RKO (cell line): ENCODE results near the gene BLOC1S1.

ENCODE experiments used
- DNase-seq: peaks from one replicate; pipeline ENCODE4 v3.0.0-alpha.2; 2016; ENCODE audit warnings: low spot score

BLOC1S1 gene

DNA sequence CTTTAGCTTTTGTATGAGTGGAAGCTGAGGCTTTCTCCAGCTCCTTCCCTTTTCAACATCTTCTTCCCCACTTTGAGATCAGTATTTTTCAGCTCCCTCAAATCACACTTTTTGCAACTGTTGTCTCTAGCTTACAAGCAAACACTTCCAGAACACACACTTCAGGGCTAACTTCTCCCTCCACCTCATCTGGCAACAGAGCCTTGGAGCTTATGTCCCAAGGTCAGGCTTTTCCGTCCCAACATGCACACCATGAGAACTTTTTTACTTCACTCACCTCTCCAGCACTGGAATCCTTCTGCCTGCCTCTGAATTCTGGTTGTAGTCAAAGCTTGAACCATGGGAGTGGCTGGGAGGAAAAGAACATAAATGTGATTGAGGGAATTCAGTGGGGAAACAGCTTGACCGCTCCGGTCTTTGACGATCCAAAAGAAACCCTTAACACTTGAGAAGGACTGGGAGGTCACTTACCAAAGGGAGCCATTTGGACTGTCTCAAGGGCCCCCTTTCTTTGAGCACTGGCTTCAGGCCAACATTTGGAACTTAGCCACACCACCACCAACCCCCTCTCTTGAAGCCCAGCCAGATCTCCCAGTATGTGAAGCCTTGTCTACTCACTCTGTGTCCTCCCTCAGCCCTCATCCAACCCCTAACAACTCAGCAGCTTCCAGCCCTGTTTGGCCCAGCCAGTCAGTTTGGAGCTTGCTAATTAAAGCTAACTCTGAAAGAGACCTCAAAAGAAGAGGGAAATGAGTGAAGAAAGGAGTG lies 3.9 kb upstream of the BLOC1S1 start:
- DNase-seq: no peak

DNA sequence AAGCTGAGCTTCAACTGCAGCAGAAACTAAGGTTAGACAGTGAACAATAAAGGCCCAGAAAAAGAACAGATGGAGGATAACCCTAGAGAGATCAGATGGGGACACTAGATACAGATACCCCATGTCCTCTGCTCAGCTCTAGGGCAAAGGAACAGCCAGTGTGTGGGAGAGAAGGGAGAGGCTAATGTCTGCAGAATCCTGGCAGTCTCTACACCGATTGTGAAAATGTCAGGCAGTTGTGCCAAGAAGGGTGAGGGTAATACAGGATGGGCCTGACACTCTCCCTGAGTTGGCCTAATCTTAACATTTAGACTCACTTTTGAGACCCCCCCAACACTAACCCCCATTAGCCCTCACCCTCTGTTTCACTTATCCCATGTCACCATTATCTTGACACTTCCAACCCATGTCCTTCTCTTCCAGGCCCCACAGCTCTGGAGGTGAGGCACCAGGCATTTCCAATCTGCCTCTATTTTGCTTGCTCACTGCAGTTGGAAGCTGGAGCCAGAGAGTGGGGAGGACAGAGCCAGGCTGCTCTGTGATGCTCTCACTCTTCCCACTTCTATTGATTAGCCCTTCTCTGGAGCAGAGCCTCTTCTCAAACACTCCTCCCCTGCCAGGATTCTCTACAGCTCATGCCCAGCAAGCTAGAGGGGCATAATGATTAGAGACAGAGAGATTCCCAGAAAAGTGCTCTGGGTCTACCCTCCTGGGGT lies 3.0 kb upstream of the BLOC1S1 start:
- no peak for DNase-seq

DNA sequence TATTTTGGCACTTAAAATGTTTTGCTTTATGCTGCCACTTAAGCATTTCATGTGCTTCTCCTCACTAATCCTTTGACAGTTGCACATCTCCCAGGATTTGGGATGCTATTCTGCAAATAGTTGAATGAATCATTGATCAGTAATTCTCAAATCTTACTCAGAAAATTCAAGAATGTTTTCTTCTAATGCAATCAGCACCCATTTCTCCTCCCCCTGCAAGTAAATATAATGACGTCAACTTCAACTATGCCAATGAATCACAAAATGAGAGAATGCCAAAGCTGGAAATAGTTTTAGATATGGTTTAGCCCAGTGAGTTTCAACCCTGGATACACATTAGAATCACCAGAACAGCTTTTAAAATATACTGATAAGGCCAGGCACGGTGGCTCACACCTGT lies 2.1 kb upstream of the BLOC1S1 start:
- peak; percentile 86 for DNase-seq

DNA sequence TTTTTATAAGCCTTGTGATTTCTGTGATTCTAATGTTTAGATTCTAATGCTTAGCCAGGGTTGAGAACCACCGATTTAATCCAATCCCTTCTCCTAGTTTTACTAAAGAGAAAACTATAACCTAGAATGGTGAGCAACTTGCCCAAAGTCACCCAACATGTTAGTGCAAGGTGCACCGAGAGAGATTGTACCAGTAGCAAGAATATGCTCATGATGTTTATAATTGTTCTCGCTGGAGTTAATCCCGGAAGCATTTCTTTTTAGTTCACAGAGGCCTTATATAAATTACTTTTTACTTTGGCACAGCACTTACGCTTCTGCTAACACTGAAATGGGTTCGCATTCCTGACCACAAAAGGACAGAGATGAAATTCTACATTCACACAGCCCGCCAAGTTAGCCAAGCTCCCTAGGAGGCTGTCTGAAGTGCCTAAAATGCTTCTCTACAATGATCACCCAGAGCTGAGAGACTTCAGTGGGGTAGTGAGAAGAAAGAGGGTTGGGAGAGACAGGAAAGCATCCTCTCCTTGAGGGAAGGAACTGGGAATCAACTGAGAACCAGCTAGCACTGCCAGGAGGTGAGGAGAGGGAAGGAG lies 579 bp upstream of the BLOC1S1 start:
- no peak for DNase-seq

DNA sequence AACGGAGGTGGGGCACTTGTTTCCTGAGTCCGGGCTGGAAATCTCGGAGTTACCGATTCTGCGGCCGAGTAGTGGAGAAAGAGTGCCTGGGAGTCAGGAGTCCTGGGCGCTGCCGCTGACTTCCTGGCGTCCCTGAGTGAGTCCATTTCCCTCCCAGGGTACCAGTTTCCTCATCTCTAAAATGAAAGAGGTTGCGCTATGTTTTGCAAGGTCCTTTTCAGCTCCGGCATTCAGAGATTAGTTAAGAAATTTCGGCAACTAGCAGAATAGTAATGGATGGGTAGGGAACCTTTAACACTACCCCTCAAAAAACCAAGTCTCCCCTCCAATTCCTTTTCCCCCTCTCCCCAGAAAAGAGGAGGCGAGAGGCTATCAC lies 724 bp downstream of the BLOC1S1 start:
- no peak for DNase-seq

GRCh38 chr12:55717011-55718007 lies 1.5 kb downstream of the BLOC1S1 start:
- peak; percentile 84 for DNase-seq

DNA sequence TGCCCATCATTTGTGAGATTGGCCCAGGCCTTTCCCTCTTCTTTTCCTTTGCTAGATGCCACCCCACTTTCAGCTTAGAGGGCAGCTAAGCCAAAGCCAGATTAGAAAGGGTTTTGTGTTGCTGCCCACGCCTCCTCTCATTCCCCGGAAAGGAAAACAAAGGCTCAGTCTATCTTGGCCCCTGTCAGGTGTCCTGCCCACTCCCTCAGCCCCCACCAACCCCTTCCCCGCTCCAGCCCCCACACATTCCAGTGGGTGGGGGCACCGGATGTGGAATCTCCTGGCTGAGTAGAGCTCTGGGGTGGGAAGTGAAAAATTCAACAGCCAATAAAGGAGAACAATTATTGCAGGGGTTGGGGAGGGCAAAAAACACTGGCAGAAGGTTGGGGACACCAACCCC lies 2.2 kb downstream of the BLOC1S1 start:
- DNase-seq: no peak

DNA sequence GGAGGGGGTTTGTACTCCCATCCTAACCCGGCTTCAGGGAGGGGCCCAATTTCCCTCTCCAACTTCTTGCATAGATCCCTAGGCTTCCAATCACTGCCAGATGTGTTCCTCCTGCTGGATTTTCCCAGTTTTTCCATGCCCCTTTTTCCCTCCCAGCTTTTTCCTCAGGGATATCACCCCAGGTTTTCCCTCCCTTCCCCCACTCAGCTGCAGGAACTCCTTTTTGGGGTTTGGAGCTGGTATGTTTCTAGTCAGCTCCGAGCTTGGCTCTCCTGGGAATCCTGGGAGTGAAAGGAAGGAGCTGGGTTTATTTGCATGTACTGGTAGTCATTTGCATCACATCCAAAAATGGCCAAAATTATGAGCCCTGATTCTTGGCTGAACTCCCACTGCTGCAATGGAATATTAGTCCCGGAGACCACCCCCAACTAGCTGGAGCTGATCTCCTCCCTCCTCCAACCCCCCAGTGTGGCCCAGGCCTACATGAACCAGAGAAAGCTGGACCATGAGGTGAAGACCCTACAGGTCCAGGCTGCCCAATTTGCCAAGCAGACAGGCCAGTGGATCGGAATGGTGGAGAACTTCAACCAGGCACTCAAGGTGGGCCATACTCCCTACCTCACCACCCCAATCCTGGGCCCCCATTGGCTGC lies 2.9 kb downstream of the BLOC1S1 start:
- no peak for DNase-seq

- no peak for DNase-seq
Observed at GRCh38 chr12:55719371-55719770, 3.5 kb downstream of the BLOC1S1 start.

DNA sequence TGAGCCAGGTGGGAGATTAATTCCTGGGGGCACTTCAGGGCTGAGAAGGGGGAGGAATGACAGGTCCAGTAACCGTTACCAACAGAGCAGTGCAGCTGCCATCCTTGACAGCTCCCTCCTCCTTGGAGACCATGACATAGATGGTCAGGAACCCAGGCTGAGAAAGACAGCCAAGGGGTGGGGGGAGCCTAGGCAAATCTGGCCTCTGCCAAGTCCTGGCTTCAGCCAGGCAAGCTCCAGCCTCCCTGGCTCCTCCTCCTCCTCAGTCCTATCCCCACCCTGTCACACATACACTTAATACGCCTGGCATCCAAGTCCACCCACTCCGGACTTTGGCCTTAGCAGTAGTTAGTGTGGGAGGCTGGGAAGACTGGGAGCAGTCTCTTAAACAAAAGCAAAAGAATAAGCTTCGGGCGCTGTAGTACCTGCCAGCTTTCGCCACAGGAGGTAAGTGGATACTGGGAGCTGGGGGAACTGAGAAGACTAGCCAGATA lies 4.3 kb downstream of the BLOC1S1 start, which contains the start of gene RDH5:
Gene RDH5 (plus strand): TSS at position 323 of the 494 bp plus-strand sequence. CDS start 792 bp downstream, outside the sequence.
- DNase-seq: no peak

GRCh38 chr12:55720894-55721444 lies 5.1 kb downstream of the BLOC1S1 start:
- peak; percentile 97 for DNase-seq

DNA sequence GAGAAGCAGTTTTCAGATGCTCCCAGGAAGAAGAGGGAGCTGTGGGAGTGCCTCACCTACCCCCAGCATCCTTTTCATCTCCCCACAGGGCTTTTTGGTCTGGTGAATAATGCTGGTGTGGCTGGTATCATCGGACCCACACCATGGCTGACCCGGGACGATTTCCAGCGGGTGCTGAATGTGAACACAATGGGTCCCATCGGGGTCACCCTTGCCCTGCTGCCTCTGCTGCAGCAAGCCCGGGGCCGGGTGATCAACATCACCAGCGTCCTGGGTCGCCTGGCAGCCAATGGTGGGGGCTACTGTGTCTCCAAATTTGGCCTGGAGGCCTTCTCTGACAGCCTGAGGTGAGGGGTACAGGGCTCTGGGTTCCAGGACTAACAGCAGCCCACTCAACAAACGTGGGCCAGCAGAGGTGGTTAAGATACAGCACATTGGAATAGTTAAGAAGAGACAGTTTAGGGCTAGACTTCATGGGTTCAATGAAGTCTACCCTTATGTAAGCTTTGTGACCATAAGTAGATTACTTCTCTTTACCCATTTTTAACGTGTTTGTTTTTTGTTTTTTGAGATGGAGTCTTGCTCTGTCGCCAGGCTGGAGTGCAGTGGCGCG lies 5.9 kb downstream of the BLOC1S1 start:
- DNase-seq: no peak

GRCh38 chr12:55722948-55723347 lies 7.1 kb downstream of the BLOC1S1 start:
- DNase-seq: no peak

DNA sequence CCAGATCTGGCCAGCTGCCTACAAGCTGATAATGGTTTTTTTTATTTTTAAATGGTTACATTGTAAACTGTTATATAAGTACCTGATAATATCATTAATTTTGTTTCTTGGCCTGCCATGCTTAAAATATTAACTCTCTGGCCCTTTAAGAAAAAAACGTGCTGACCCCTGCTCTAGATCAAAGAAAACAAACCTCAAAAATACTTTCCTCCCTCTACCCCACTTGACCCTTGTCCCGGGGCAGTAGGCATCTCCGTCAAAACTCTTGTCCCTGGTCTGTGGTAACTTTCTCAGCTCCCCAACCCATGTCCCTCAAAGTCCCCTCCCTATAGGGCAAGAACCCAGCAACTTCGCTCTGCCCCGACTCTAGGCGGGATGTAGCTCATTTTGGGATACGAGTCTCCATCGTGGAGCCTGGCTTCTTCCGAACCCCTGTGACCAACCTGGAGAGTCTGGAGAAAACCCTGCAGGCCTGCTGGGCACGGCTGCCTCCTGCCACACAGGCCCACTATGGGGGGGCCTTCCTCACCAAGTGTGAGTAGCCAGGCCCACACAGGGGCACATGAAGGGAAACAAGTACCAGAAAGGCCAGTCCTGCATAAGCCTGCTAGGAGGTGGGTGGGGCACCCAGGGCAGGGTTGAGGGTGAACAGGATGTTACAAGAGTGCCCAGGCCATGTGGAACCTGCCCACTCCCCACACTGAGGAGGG lies 7.8 kb downstream of the BLOC1S1 start:
- no peak for DNase-seq

GRCh38 chr12:55724226-55724939 lies 8.5 kb downstream of the BLOC1S1 start:
- DNase-seq: peak; percentile 81

GRCh38 chr12:55724940-55725309 lies 9.1 kb downstream of the BLOC1S1 start:
- DNase-seq: no peak

- no peak for DNase-seq
Observed at GRCh38 chr12:55725556-55725955, 9.7 kb downstream of the BLOC1S1 start.

- no peak for DNase-seq
Observed at GRCh38 chr12:55726971-55727370, 11.1 kb downstream of the BLOC1S1 start.

DNA sequence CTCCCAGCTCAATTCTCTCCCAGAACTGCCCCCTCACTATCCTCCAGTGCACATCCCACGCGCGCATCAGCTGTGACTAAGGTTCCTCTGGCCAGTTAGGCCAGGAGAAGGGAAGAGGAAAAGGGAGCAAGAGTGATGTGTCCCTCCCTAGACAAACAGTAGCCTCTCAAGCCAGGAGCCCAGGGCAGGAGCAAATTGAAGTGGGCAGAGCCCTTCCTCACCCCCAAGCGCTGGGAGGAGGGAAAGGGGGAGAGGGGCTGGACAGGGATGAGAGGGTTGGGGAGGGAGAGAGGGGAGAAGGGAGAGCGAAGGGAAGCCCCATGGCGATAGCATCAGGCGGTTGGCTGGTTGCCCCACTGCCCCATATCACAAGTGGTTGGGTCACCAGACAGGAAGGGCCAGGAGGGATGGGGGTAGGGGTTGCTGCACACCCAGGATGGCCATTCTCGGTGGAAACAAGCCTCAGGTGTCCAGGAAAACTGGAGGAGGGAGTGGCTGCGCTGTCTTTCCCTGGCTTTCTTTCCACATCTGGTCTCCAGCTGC lies 11.9 kb downstream of the BLOC1S1 start:
- DNase-seq: peak; percentile 81
